ENCODE results near the gene ADAT2. TPM values are rescaled to one million over a fixed set of nuclear protein-coding genes. Genes with fewer than 3 reads are reported as not detected.
A peak's percentile ranks its signal among the peaks of the same experiment; 100 is the strongest.

ADAT2 gene
- total RNA-seq, 1 donor from 2014 or later, result 7.1 TPM

GRCh38 chr6:143468026-143468425 lies 17.5 kb upstream of the ADAT2 start:
- Histone ChIP-seq H3K4me1 (no peaks in the 10 kb centered on the region), H3K4me3 (no peak overlapping the region), H3K27me3 (no peaks in the 10 kb centered on the region), H3K9me3 (no peaks in the 10 kb centered on the region), H3K27ac (no peak overlapping the region), H3K36me3 (peaks cover 24% of the 10 kb centered on the region)
- DNase-seq (no peak), ATAC-seq (no peak)
- intact Hi-C loops (cut with DNase I), result no loop called here
- no peak for TF ChIP-seq CTCF (IDR thresholded peaks at IDR 0.05)

GRCh38 chr6:143465546-143465945 lies 15.1 kb upstream of the ADAT2 start:
- DNase-seq (no peak), ATAC-seq (no peak)
- H3K36me3 ChIP-seq, result peaks cover 17% of the 10 kb centered on the region
- H3K4me1 ChIP-seq, result no peaks in the 10 kb centered on the region
- H3K4me3 ChIP-seq, result no peak overlapping the region
- no peaks in the 10 kb centered on the region for H3K27me3 ChIP-seq
- intact Hi-C loops (cut with DNase I), result no loop called here
- TF ChIP-seq CTCF (IDR thresholded peaks at IDR 0.05), result no peak
- H3K9me3 ChIP-seq, result no peaks in the 10 kb centered on the region
- no peak overlapping the region for H3K27ac ChIP-seq

- Histone ChIP-seq H3K4me3 (no peak overlapping the region), H3K27me3 (no peaks in the 10 kb centered on the region), H3K27ac (peak overlapping the region; percentile 6), H3K9me3 (no peaks in the 10 kb centered on the region), H3K4me1 (no peaks in the 10 kb centered on the region), H3K36me3 (peaks cover 20% of the 10 kb centered on the region)
- ATAC-seq (peak; percentile 73), DNase-seq (no peak)
- intact Hi-C loops (cut with DNase I), result no loop called here
- TF ChIP-seq CTCF (IDR thresholded peaks at IDR 0.05), result no peak
Observed at GRCh38 chr6:143457563-143458359, 7.3 kb upstream of the ADAT2 start.

GRCh38 chr6:143451531-143451930 lies 1.0 kb upstream of the ADAT2 start:
- no peaks in the 10 kb centered on the region for H3K9me3 ChIP-seq
- intact Hi-C loops (cut with DNase I), result no loop called here
- H3K36me3 ChIP-seq, result peaks cover 5% of the 10 kb centered on the region
- DNase-seq (no peak), ATAC-seq (no peak)
- no peaks in the 10 kb centered on the region for H3K27me3 ChIP-seq
- H3K4me1 ChIP-seq, result peaks cover 15% of the 10 kb centered on the region
- peak overlapping the region; percentile 63 for H3K4me3 ChIP-seq
- TF ChIP-seq CTCF (IDR thresholded peaks at IDR 0.05), result no peak
- H3K27ac ChIP-seq, result peak overlapping the region; percentile 56

- Histone ChIP-seq H3K27me3 (no peaks in the 10 kb centered on the region), H3K9me3 (no peaks in the 10 kb centered on the region), H3K36me3 (peaks cover 5% of the 10 kb centered on the region), H3K4me1 (peaks cover 15% of the 10 kb centered on the region), H3K4me3 (peak overlapping the region; percentile 63), H3K27ac (peak overlapping the region; percentile 73)
- no peak for TF ChIP-seq CTCF (IDR thresholded peaks at IDR 0.05)
- intact Hi-C loops (cut with DNase I), result no loop called here
- ATAC-seq (no peak), DNase-seq (no peak)
Observed at GRCh38 chr6:143449714-143450452, 612 bp downstream of the ADAT2 start.

Measured in upper lobe of right lung (tissue), 1 donor.